HepG2 (cell line): ENCODE results near the gene GAREM1. TPM values are rescaled to one million over a fixed set of nuclear protein-coding genes. Genes with fewer than 3 reads are reported as not detected.

Experiments
- CBX1 ChIP-seq: IDR thresholded peaks from one replicate; pipeline ENCODE4 v1.6.1; 2016; ENCODE audit warnings: antibody characterized with exemption, low read depth
- DPF2 ChIP-seq: sonication (generic); formaldehyde crosslinking; IDR thresholded peaks from 2 replicates; pipeline ENCODE4 v1.4.0; 2020; ENCODE audit warnings: mild to moderate bottlenecking, low read depth, missing genetic modification reagents, borderline replicate concordance
- FOSL1 ChIP-seq: sonication (generic); formaldehyde crosslinking; IDR thresholded peaks from 2 replicates; pipeline ENCODE4 v1.9.0; 2021; ENCODE audit warnings: missing genetic modification reagents, borderline replicate concordance
- GFI1 ChIP-seq: sonication (generic); formaldehyde crosslinking; IDR thresholded peaks from 2 replicates; pipeline ENCODE4 v1.5.0; 2020; ENCODE audit warnings: missing genetic modification reagents, mild to moderate bottlenecking, borderline replicate concordance
- HNRNPL ChIP-seq: fragments of 200-400 bp; formaldehyde crosslinking; IDR thresholded peaks from 2 replicates; pipeline ENCODE4 v1.6.1; 2017; ENCODE audit warnings: mild to moderate bottlenecking, low read depth, low read length
- IKZF1 ChIP-seq: fragments of 450-650 bp; IDR thresholded peaks from 2 replicates; pipeline ENCODE4 v1.7.1; 2016
- MIER3 ChIP-seq: IDR thresholded peaks from 2 replicates; pipeline ENCODE4 v1.6.1; 2016; ENCODE audit warnings: missing compliant biosample characterization, borderline replicate concordance
- POLR2A ChIP-seq, 2 experiments: IDR thresholded peaks; 2 replicates each; pipeline ENCODE4 v1.6.1; 2011; ENCODE audit warnings: low read depth in 2 of 2, low read length in 2 of 2, mild to moderate bottlenecking in 1 of 2, moderate library complexity in 1 of 2; ENCODE audit not compliant: insufficient read depth in 1 of 2
- SOX5 ChIP-seq: IDR thresholded peaks from 2 replicates; pipeline ENCODE4 v1.6.1; 2016; ENCODE audit warnings: borderline replicate concordance
- SP2 ChIP-seq: sonication (generic); formaldehyde crosslinking; IDR thresholded peaks from 2 replicates; pipeline ENCODE4 v1.5.1; 2020; ENCODE audit warnings: mild to moderate bottlenecking, missing genetic modification reagents
- SRSF1 ChIP-seq: fragments of 200-400 bp; formaldehyde crosslinking; optimal IDR thresholded peaks from 2 replicates; pipeline ENCODE3; 2017; ENCODE audit warnings: mild to moderate bottlenecking, low read depth, low read length, moderate library complexity
- SRSF9 ChIP-seq: fragments of 200-400 bp; formaldehyde crosslinking; IDR thresholded peaks from 2 replicates; pipeline ENCODE4 v1.6.1; 2018; ENCODE audit warnings: borderline replicate concordance, mild to moderate bottlenecking, low read depth, low read length; ENCODE audit not compliant: insufficient read depth, poor library complexity, severe bottlenecking
- SYNCRIP ChIP-seq: fragments of 200-400 bp; formaldehyde crosslinking; IDR thresholded peaks from 2 replicates; pipeline ENCODE4 v1.6.1; 2018; ENCODE audit warnings: mild to moderate bottlenecking, low read depth, low read length; ENCODE audit not compliant: insufficient read depth
- ZNF101 ChIP-seq: sonication (generic); formaldehyde crosslinking; IDR thresholded peaks from 2 replicates; pipeline ENCODE4 v1.4.0; 2020; ENCODE audit warnings: mild to moderate bottlenecking, low read depth, missing genetic modification reagents, borderline replicate concordance
- ZNF546 ChIP-seq: sonication (generic); formaldehyde crosslinking; conservative IDR thresholded peaks from 2 replicates; pipeline ENCODE4 v1.8.1; 2023; ENCODE audit warnings: mild to moderate bottlenecking, missing genetic modification reagents
- ZNF557 ChIP-seq: sonication (generic); formaldehyde crosslinking; IDR thresholded peaks from 2 replicates; pipeline ENCODE4 v1.4.0; 2020; ENCODE audit warnings: missing genetic modification reagents
- ZNF567 ChIP-seq: sonication (generic); formaldehyde crosslinking; IDR thresholded peaks from 2 replicates; pipeline ENCODE4 v1.8.1; 2023; ENCODE audit warnings: mild to moderate bottlenecking, missing genetic modification reagents, borderline replicate concordance
- ZNF589 ChIP-seq: sonication (generic); formaldehyde crosslinking; conservative IDR thresholded peaks from 2 replicates; pipeline ENCODE4 v1.8.0; 2022; ENCODE audit warnings: mild to moderate bottlenecking, moderate library complexity, missing genetic modification reagents
- ZNF703 ChIP-seq: sonication (generic); formaldehyde crosslinking; IDR thresholded peaks from 2 replicates; pipeline ENCODE4 v1.5.1; 2020; ENCODE audit warnings: missing genetic modification reagents, mild to moderate bottlenecking, moderate library complexity, borderline replicate concordance
- ZSCAN21 ChIP-seq: sonication (generic); formaldehyde crosslinking; IDR thresholded peaks from 2 replicates; pipeline ENCODE4 v1.8.0; 2022; ENCODE audit warnings: mild to moderate bottlenecking, missing genetic modification reagents, moderate library complexity, borderline replicate concordance
- ZSCAN30 ChIP-seq: sonication (generic); formaldehyde crosslinking; IDR thresholded peaks from 2 replicates; pipeline ENCODE4 v1.5.0; 2020; ENCODE audit warnings: mild to moderate bottlenecking, missing genetic modification reagents
- polyA plus RNA-seq, 8 experiments: library from polyadenylated mRNA; depleted of rRNA in 3 of 8; stranded (reverse) in 7 of 8; unstranded in 1 of 8; fragments of >200 nt; fragmentation: Illumina TruSeq in 4 of 8; extraction: Trizol in 4 of 8; gene quantifications; 2 replicates each; pipeline versions ENCODE4 v1.2.1 to v1.2.3, GENCODE V29; 2011 to 2016; ENCODE audit warnings: low read depth in 4 of 8, missing spikeins in 1 of 8, mixed read lengths in 1 of 8; ENCODE audit not compliant: insufficient read depth in 1 of 8
- total RNA-seq, 5 experiments: library from RNA; depleted of rRNA; stranded (reverse); fragments of >200 nt; fragmentation: Illumina TruSeq; extraction: Trizol; gene quantifications; 2 replicates each; pipeline ENCODE4 v1.2.3, GENCODE V29; 2016; ENCODE audit warnings: low read depth in 1 of 5
- TF ChIP-seq, protein P1 (sequence below): sonication (generic); formaldehyde crosslinking; IDR thresholded peaks from one replicate; pipeline ENCODE4 v1.5.1; 2020; ENCODE audit warnings: mild to moderate bottlenecking, missing genetic modification reagents; ENCODE audit errors: not compliant biosample characterization
- TF ChIP-seq, protein P2 (sequence below): sonication (generic); formaldehyde crosslinking; conservative IDR thresholded peaks from 2 replicates; pipeline ENCODE4 v1.4.0; 2020; ENCODE audit warnings: missing genetic modification reagents

The GAREM1 gene
- total and polyA plus RNA-seq, 2 of the 13 experiments (the other 11 are each of a cell fraction or from before 2014, with no cell fraction given), result 2.5 to 2.9 TPM

DNA sequence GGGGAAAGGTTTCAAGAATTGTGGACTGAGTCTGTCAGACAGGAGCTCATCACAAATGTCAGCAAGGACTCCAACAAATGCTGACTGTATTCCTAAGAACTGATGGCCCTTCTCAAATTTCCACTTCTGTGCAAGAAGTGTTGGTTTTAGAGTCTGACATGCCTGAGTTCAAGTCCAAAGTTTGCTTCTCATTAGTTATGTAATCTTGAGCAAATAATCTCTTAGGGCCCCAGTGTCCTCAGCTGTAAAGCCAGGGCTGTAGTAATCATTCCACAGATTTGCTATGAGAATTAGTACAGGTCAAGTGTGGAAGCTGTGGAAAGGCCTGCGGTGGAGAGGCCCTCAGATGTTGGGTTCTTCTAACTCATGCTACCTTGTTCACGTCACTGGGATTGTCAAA is 257.0 kb downstream of the GAREM1 start (continued):
- TF ChIP-seq, protein P1, sequence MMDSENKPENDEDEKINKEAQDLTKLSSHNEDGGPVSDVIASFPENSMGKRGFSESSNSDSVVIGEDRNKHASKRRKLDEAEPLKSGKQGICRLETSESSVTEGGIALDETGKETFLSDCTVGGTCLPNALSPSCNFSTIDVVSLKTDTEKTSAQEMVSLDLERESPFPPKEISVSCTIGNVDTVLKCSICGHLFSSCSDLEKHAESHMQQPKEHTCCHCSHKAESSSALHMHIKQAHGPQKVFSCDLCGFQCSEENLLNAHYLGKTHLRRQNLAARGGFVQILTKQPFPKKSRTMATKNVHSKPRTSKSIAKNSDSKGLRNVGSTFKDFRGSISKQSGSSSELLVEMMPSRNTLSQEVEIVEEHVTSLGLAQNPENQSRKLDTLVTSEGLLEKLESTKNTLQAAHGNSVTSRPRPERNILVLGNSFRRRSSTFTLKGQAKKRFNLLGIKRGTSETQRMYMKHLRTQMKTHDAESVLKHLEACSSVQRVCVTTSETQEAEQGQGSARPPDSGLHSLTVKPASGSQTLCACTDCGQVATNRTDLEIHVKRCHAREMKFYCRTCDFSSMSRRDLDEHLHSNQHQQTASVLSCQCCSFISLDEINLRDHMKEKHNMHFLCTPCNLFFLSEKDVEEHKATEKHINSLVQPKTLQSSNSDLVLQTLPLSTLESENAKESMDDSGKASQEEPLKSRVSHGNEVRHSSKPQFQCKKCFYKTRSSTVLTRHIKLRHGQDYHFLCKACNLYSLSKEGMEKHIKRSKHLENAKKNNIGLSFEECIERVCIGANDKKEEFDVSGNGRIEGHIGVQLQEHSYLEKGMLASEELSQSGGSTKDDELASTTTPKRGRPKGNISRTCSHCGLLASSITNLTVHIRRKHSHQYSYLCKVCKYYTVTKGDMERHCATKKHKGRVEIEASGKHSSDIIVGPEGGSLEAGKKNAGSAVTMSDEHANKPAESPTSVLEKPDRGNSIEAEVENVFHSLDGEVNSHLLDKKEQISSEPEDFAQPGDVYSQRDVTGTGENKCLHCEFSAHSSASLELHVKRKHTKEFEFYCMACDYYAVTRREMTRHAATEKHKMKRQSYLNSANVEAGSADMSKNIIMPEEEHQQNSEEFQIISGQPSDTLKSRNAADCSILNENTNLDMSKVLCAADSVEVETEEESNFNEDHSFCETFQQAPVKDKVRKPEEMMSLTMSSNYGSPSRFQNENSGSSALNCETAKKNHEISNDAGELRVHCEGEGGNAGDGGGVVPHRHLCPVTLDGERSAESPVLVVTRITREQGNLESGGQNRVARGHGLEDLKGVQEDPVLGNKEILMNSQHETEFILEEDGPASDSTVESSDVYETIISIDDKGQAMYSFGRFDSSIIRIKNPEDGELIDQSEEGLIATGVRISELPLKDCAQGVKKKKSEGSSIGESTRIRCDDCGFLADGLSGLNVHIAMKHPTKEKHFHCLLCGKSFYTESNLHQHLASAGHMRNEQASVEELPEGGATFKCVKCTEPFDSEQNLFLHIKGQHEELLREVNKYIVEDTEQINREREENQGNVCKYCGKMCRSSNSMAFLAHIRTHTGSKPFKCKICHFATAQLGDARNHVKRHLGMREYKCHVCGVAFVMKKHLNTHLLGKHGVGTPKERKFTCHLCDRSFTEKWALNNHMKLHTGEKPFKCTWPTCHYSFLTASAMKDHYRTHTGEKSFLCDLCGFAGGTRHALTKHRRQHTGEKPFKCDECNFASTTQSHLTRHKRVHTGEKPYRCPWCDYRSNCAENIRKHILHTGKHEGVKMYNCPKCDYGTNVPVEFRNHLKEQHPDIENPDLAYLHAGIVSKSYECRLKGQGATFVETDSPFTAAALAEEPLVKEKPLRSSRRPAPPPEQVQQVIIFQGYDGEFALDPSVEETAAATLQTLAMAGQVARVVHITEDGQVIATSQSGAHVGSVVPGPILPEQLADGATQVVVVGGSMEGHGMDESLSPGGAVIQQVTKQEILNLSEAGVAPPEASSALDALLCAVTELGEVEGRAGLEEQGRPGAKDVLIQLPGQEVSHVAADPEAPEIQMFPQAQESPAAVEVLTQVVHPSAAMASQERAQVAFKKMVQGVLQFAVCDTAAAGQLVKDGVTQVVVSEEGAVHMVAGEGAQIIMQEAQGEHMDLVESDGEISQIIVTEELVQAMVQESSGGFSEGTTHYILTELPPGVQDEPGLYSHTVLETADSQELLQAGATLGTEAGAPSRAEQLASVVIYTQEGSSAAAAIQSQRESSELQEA (CRISPR knock-in tag), result no peak
- TF ChIP-seq ZNF567, result no peak
- TF ChIP-seq SYNCRIP, result no peak
- no peak for TF ChIP-seq ZNF589 (CRISPR knock-in tag)
- no peak for TF ChIP-seq SRSF1
- no peak for TF ChIP-seq MIER3 (CRISPR knock-in tag)
- 0 out of 2 replicates have a peak, but pooled peaks have one; percentile 27 for TF ChIP-seq DPF2
- TF ChIP-seq SOX5, result peak; percentile 32; the same call in 1 of the 2 replicates
- no peak for TF ChIP-seq FOSL1 (CRISPR knock-in tag)
- TF ChIP-seq ZNF703 (CRISPR knock-in tag), result no peak
- no peak for TF ChIP-seq ZNF101 (CRISPR knock-in tag)
- TF ChIP-seq SRSF9, result no peak
- no peak for TF ChIP-seq HNRNPL
- no peak for TF ChIP-seq ZNF546 (CRISPR knock-in tag)
- no peak for TF ChIP-seq ZSCAN30 (CRISPR knock-in tag)
- TF ChIP-seq, protein P2, sequence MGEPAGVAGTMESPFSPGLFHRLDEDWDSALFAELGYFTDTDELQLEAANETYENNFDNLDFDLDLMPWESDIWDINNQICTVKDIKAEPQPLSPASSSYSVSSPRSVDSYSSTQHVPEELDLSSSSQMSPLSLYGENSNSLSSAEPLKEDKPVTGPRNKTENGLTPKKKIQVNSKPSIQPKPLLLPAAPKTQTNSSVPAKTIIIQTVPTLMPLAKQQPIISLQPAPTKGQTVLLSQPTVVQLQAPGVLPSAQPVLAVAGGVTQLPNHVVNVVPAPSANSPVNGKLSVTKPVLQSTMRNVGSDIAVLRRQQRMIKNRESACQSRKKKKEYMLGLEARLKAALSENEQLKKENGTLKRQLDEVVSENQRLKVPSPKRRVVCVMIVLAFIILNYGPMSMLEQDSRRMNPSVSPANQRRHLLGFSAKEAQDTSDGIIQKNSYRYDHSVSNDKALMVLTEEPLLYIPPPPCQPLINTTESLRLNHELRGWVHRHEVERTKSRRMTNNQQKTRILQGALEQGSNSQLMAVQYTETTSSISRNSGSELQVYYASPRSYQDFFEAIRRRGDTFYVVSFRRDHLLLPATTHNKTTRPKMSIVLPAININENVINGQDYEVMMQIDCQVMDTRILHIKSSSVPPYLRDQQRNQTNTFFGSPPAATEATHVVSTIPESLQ, result no peak
- no peak for TF ChIP-seq CBX1
- TF ChIP-seq IKZF1, result no peak
- no peak for TF ChIP-seq GFI1 (CRISPR knock-in tag)
- no peak for TF ChIP-seq ZNF557 (CRISPR knock-in tag)
- TF ChIP-seq POLR2A (IDR thresholded peaks at IDR 0.05; ENCODE audit: insufficient read depth in 1 of 2, low read depth in 2 of 2, low read length in 2 of 2), result no peak
- TF ChIP-seq SP2, result no peak
- TF ChIP-seq ZSCAN21 (CRISPR knock-in tag), result no peak
